Upper lobe of left lung (tissue), 6 donors: ENCODE results near the gene UBE2M. TPM values are rescaled to one million over a fixed set of nuclear protein-coding genes. Genes with fewer than 3 reads are reported as not detected.

Source experiments
- ATAC-seq, 2 donors: fragments of 200-7000 bp; cut with Tn5 transposase; one replicate each; pipeline ENCODE4 v1.9.1; 2022; ENCODE audit warnings: mild to moderate bottlenecking in 2 of 2, moderate library complexity in 2 of 2; ENCODE audit not compliant: low FRiP score in 2 of 2
- DNase-seq, 2 donors: peaks; one replicate each; pipeline ENCODE4 v3.0.0-alpha.2; 2019 to 2020
- H3K27ac ChIP-seq, 4 donors: fragments of 200-600 bp; sonication (generic); one replicate each; pipeline ENCODE4 v1.5.1; 2016 to 2019
- H3K27me3 ChIP-seq, 4 donors: fragments of 200-600 bp; sonication (generic); one replicate each; pipeline ENCODE4 v1.5.1; 2017 to 2019
- H3K36me3 ChIP-seq, 4 donors: fragments of 200-600 bp; sonication (generic); one replicate each; pipeline ENCODE4 v1.5.1; 2016 to 2019
- H3K4me1 ChIP-seq, 4 donors: fragments of 200-600 bp; sonication (generic); one replicate each; pipeline ENCODE4 v1.5.1; 2018 to 2019
- H3K4me3 ChIP-seq, 4 donors: fragments of 200-600 bp; sonication (generic); one replicate each; pipeline ENCODE4 v1.5.1; 2017 to 2019; ENCODE audit warnings: mild to moderate bottlenecking in 2 of 4, moderate library complexity in 1 of 4
- H3K9me3 ChIP-seq, 4 donors: fragments of 200-600 bp; sonication (generic); one replicate each; pipeline ENCODE4 v1.5.1; 2018 to 2019
- EP300 ChIP-seq, 4 donors: sonication (generic); formaldehyde crosslinking; IDR thresholded peaks; one replicate each; pipeline ENCODE4 v1.5.1; 2017; ENCODE audit warnings: antibody characterized with exemption in 4 of 4, control low read depth in 2 of 4
- POLR2A ChIP-seq, 4 donors: fragments of 450-650 bp; IDR thresholded peaks; one replicate each; pipeline ENCODE4 v1.5.1; 2016 to 2017; ENCODE audit warnings: antibody characterized with exemption in 4 of 4, mild to moderate bottlenecking in 2 of 4
- POLR2AphosphoS5 ChIP-seq, 2 donors: sonication (generic); formaldehyde crosslinking; IDR thresholded peaks; one replicate each; pipeline ENCODE4 v1.5.1; 2017; ENCODE audit warnings: antibody characterized with exemption in 2 of 2
- WGBS, 2 donors: methylation state at CpG; one replicate each; pipeline ENCODE4 v1.1.5; 2017 to 2018; 5-methylcytosine and 5-hydroxymethylcytosine counted together
- total RNA-seq, 6 donors: library from RNA; depleted of rRNA in 4 of 6; stranded (reverse); fragments of >200 nt in 4 of 6; gene quantifications; one replicate each; pipeline versions ENCODE4 v1.1.0 to v1.2.1, GENCODE V29; 2016 to 2021
- TF ChIP-seq, protein P1 (sequence below), 6 experiments: fragments of 450-650 bp in 4 of 6; fragments of 200-600 bp in 2 of 6; sonication (generic) in 2 of 6; IDR thresholded peaks; one replicate each; pipeline ENCODE4 v1.5.1; 2016 to 2019; ENCODE audit warnings: antibody characterized with exemption in 6 of 6
- donor health status: DM: no; HTN: no; CAD: no; lungs with moderate emphysema.
- donor health status: DM: no; HTN: yes; CAD: no; lungs with severe emphysema.

The UBE2M gene
- total RNA-seq, 6 donors from 2014 or later: 33.0 to 53.9 (median 41.6) TPM

DNA sequence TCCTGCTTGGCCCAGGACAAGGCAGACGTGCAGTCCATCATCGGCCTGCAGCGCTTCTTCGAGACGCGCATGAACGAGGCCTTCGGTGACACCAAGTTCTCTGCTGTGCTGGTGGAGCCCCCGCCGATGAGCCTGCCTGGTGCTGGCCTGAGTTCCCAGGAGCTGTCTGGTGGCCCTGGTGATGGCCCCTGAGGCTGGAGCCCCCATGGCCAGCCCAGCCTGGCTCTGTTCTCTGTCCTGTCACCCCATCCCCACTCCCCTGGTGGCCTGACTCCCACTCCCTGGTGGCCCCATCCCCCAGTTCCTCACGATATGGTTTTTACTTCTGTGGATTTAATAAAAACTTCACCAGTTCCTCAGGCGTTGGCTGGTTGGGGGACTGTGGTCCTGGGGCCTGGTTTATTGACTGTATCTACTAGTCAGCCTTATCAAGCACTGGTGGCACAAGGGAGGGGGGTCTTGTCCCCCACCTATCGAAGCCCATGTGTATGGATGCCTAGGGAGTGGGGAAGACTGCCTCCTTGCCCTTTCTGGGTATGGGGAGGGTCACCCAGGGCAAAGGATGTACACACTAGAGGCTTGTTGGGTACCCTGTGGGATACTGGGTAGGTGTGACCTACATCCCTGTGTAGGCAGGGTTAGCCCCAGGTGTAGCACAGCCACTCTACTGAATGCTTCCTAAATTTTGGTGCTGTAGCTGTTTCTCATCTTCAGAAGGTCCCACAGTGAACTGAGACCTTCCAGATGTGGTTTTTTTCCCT, 7.9 kb downstream of the UBE2M start:
- Histone ChIP-seq H3K4me1 (peaks cover 33 to 44% (median 36%) of the 10 kb centered on the region in 4 donors), H3K4me3 (no peak overlapping the region), H3K27me3 (no peaks in the 10 kb centered on the region), H3K27ac (no peak overlapping the region), H3K36me3 (peaks cover 45 to 72% (median 64%) of the 10 kb centered on the region in 4 donors), H3K9me3 (no peaks in the 10 kb centered on the region)
- TF ChIP-seq, protein P1, sequence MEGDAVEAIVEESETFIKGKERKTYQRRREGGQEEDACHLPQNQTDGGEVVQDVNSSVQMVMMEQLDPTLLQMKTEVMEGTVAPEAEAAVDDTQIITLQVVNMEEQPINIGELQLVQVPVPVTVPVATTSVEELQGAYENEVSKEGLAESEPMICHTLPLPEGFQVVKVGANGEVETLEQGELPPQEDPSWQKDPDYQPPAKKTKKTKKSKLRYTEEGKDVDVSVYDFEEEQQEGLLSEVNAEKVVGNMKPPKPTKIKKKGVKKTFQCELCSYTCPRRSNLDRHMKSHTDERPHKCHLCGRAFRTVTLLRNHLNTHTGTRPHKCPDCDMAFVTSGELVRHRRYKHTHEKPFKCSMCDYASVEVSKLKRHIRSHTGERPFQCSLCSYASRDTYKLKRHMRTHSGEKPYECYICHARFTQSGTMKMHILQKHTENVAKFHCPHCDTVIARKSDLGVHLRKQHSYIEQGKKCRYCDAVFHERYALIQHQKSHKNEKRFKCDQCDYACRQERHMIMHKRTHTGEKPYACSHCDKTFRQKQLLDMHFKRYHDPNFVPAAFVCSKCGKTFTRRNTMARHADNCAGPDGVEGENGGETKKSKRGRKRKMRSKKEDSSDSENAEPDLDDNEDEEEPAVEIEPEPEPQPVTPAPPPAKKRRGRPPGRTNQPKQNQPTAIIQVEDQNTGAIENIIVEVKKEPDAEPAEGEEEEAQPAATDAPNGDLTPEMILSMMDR (IDR thresholded peaks at IDR 0.05): no peak
- TF ChIP-seq EP300 (IDR thresholded peaks at IDR 0.05) (no peak), POLR2AphosphoS5 (IDR thresholded peaks at IDR 0.05) (no peak), POLR2A (IDR thresholded peaks at IDR 0.05) (no peak)
- WGBS, 2 donors: 91 to 94% methylated on average over 10 to 13 of the region's 13 CpGs
- DNase-seq (no peak), ATAC-seq (no peak)

DNA sequence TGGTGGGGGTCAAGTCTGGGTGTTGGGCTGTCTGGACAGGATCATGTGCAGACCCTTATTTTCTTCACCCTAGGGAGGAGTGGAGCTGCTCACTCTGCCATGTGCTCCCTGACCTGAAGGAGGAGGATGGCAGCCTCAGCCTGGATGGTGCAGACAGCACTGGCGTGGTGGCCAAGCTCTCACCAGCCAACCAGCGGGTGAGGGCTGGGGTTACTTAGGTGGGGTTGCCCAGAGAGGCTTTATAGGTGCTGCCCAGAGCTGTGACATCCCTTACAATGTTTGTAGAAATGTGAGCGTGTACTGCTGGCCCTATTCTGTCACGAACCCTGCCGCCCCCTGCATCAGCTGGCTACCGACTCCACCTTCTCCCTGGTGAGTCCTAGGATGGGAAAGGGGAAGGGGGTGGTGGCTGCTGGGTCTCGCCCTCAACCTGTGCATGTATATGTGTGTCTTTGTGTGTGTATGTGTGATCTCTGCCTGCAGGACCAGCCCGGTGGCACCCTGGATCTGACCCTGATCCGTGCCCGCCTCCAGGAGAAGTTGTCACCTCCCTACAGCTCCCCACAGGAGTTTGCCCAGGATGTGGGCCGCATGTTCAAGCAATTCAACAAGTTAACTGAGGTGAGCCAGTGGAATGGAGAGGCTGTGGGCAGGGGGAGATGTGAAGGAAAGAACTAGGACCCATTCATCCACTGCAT, 8.6 kb downstream of the UBE2M start:
- Histone ChIP-seq H3K27ac (no peak overlapping the region), H3K36me3 (peaks cover 45 to 70% (median 63%) of the 10 kb centered on the region in 4 donors), H3K9me3 (no peaks in the 10 kb centered on the region), H3K4me3 (no peak overlapping the region), H3K4me1 (peaks cover 32 to 43% (median 38%) of the 10 kb centered on the region in 4 donors), H3K27me3 (no peaks in the 10 kb centered on the region)
- no peak for ATAC-seq
- TF ChIP-seq EP300 (IDR thresholded peaks at IDR 0.05) (no peak), POLR2A (IDR thresholded peaks at IDR 0.05) (no peak), POLR2AphosphoS5 (IDR thresholded peaks at IDR 0.05) (no peak)
- TF ChIP-seq, protein P1 (IDR thresholded peaks at IDR 0.05): no peak
- DNase-seq: no peak
- 88 to 94% methylated on average over 6 to 11 of the region's 11 CpGs for WGBS, 2 donors

DNA sequence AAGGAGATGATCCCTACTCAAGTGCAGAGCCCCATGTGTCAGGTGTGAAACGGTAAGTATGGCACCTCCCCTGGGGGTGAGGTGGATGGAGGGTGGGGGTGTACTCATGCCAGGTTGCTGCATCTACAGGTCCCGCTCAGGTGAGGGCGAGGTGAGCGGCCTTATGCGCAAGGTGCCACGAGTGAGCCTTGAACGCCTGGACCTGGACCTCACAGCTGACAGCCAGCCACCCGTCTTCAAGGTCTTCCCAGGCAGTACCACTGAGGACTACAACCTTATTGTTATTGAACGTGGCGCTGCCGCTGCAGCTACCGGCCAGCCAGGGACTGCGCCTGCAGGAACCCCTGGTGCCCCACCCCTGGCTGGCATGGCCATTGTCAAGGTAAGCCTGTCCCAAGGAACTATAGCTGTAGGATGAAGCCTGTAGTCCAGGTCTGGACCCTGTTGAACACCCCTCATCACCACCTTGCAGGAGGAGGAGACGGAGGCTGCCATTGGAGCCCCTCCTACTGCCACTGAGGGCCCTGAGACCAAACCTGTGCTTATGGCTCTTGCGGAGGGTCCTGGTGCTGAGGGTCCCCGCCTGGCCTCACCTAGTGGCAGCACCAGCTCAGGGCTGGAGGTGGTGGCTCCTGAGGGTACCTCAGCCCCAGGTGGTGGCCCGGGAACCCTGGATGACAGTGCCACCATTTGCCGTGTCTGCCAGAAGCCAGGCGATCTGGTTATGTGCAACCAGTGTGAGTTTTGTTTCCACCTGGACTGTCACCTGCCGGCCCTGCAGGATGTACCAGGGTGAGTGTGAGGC, 9.3 kb downstream of the UBE2M start:
- ATAC-seq (no peak), DNase-seq (peak in 1 of 2 donors; percentile 60)
- no peak overlapping the region for H3K27ac ChIP-seq
- no peaks in the 10 kb centered on the region for H3K27me3 ChIP-seq
- no peak overlapping the region for H3K4me3 ChIP-seq
- 91 to 93% methylated on average over 12 to 18 of the region's 20 CpGs for WGBS, 2 donors
- no peaks in the 10 kb centered on the region for H3K9me3 ChIP-seq
- no peak for TF ChIP-seq POLR2AphosphoS5 (IDR thresholded peaks at IDR 0.05)
- TF ChIP-seq, protein P1 (IDR thresholded peaks at IDR 0.05): no peak
- TF ChIP-seq EP300 (IDR thresholded peaks at IDR 0.05): no peak
- no peak for TF ChIP-seq POLR2A (IDR thresholded peaks at IDR 0.05)
- H3K36me3 ChIP-seq: peaks cover 45 to 70% (median 63%) of the 10 kb centered on the region in 4 donors
- H3K4me1 ChIP-seq: peaks cover 29 to 39% (median 34%) of the 10 kb centered on the region in 4 donors

DNA sequence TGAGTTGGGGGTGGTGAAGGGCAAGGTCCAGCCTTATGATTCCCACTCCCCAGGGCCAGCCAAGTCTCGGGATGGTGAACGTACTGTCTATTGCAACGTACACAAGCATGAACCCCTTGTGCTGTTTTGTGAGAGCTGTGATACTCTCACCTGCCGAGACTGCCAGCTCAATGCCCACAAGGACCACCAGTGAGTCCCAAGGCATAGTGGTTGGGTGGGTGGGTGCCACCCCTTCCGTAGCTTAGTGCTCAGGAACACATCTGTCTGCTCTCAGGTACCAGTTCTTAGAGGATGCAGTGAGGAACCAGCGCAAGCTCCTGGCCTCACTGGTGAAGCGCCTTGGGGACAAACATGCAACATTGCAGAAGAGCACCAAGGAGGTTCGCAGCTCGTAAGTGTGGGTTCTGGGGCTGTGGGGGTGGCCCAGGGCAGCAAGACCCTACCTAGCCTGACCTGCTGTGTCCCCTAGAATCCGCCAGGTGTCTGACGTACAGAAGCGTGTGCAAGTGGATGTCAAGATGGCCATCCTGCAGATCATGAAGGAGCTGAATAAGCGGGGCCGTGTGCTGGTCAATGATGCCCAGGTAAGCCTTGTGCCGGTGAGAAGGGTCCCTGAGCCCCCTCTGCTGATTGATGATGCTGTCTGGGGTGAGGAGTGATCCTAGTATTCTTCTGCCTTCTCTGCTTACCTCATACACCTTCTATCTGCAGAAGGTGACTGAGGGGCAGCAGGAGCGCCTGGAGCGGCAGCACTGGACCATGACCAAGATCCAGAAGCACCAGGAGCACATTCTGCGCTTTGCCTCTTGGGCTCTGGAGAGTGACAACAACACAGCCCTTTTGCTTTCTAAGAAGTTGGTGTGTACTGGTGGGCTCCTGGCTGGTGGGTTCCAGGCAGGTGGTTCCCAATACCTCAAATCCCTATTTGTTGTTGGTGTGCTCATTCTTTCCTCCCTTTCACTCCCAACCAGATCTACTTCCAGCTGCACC, 10.8 kb downstream of the UBE2M start:
- 92 to 100% methylated on average over 2 to 18 of the region's 18 CpGs for WGBS, 2 donors
- ATAC-seq (no peak), DNase-seq (no peak)
- Histone ChIP-seq H3K9me3 (no peaks in the 10 kb centered on the region), H3K36me3 (peaks cover 45 to 58% (median 56%) of the 10 kb centered on the region in 4 donors), H3K27ac (peak overlapping the region in 1 of 4 donors; percentile 5), H3K4me1 (peaks cover 24 to 34% (median 28%) of the 10 kb centered on the region in 4 donors), H3K27me3 (no peaks in the 10 kb centered on the region), H3K4me3 (no peak overlapping the region)
- no peak for TF ChIP-seq EP300 (IDR thresholded peaks at IDR 0.05)
- TF ChIP-seq POLR2AphosphoS5 (IDR thresholded peaks at IDR 0.05): no peak
- no peak for TF ChIP-seq POLR2A (IDR thresholded peaks at IDR 0.05)
- TF ChIP-seq, protein P1 (IDR thresholded peaks at IDR 0.05): no peak
